GM18505 (cell line): ENCODE results near the gene KSR2.
"Not testable (repeated sequence)": the region's sequence is repeated elsewhere in the genome, so short reads cannot be mapped to it uniquely, and the experiment has no call there.

Experiments used
- ATAC-seq: cut with Tn5 transposase; IDR thresholded peaks from one replicate; pipeline ENCODE4 v1.9.1; 2021; ENCODE audit not compliant: unreplicated experiment
- POLR2A ChIP-seq: IDR thresholded peaks from 4 replicates; pipeline ENCODE4 v1.6.1; 2011; ENCODE audit warnings: borderline replicate concordance; ENCODE audit not compliant: insufficient read depth, insufficient read length; ENCODE audit errors: extremely low read depth

KSR2 gene

DNA sequence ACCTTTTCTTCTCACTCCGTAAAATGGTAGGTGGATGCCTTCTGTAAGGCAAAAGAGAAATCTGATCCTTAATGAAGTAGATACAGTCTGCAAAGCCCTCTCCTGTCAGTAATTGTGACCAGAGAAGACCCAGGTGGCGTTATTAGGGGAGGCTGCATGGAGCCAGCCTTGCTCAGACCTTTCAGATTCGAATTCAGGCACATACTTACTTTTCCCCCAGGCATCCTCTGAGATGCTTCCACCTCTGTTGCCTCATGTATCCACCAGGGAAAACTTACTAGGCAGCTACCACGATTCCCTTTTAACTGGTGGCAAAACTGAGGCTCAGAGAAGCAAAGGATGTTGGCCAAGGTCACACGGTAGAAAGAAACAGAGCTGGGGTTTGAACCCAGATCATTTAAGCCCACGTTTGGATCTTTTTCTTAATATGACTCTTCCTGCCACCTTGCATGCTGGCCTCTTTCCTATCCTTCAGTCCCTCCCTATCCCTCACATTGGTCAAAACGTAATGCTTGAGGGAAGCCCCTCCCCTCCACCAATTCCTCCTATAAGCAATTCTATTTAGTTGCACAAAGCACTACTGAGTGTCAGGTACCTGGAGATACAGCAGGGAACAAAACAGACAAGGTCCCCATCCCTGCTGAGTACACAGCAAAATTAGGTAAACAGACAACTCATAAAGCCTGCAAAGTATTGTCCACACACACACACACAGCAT, 179.4 kb downstream of the KSR2 start:
- no peak for TF ChIP-seq POLR2A
- no peak for ATAC-seq

- TF ChIP-seq POLR2A: no peak
- no peak for ATAC-seq
Observed at GRCh38 chr12:117778656-117779055, 190.1 kb downstream of the KSR2 start.

DNA sequence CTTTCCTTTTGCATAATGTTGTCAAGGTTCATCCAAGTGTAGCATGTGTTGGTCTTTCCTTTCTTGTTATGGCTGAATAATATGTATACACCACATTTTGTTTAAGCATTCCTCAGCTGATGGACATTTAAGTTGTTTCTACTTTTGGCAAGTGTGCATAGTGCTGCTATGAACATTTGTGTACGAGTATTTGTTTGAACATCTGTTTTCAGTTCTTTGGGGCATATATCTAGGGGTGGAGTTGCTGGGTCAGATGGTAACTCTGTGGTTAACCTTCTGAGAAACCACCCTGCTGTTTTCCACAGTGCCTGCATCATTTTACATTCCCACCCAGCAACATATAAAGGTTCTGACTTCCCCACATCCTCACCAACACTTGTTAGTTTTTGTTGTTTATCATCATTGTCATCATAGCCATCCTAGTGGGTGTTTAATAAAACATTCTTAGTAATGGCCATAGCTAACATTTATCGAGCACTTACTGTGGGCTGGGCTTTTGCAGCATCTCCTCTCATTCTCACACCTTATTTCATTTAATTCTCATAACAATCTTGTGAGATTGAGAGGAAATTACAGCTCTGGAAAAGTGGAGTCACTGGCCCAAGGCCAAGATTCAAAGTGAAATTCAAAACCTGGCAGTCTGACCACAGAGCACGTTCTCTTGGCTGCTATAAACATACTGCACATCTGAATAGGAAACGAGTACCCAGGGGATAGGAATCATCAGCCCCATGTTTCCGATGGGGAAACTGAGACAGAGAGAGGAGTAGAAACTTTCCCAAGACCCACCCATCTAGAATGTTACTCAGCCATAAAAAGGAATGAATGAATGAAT, 193.6 kb downstream of the KSR2 start:
- no peak for ATAC-seq
- no peak for TF ChIP-seq POLR2A

GRCh38 chr12:117768860-117769259, 199.9 kb downstream of the KSR2 start:
- ATAC-seq: no peak
- TF ChIP-seq POLR2A: no peak

DNA sequence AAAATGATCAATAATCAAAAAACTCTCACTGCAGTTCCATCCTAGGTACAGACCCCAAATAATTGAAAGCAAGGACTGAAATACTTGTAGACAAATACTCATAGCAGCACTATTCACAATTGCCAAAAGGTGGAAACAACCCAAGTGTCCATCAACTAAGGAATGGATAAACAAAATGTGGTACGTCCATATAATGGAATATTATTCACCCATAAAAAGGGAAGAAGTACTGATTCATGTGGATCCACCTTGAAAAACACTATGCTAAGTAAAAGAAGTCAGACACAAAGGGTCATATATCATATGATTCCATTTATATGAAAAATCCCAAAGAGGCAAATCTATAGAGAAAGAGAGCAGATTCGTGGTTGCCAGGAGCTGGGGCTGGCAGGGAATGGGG, 202.8 kb downstream of the KSR2 start:
- ATAC-seq: no peak
- no peak for TF ChIP-seq POLR2A

- ATAC-seq: no peak
- no peak for TF ChIP-seq POLR2A
Observed at GRCh38 chr12:117762143-117762542, 206.6 kb downstream of the KSR2 start.

- ATAC-seq: no peak
- TF ChIP-seq POLR2A: no peak
Observed at GRCh38 chr12:117761528-117762100, 207.2 kb downstream of the KSR2 start.

GRCh38 chr12:117760990-117761389, 207.8 kb downstream of the KSR2 start:
- no peak for TF ChIP-seq POLR2A
- ATAC-seq: no peak

- TF ChIP-seq POLR2A: no peak
- no peak for ATAC-seq
Observed at GRCh38 chr12:117750657-117751056, 218.1 kb downstream of the KSR2 start.

DNA sequence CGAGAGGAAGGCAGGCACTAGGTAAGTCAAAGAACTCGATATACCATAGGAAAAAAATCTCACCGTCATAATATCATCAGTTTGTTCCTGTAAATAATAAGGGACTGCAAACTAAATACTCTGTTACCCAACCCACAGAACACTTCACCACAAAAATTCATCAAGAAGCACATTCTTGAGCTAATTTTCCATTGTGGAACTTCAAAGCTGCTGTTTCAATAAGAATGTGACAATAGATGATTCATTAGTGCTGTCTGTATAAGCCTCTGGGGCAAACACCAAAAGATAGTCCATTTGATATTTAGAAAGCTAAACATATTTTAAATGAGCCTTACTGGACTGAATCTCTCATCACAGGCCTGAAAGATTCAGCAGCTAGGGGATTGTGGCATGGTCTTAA, 219.4 kb downstream of the KSR2 start:
- ATAC-seq: no peak
- no peak for TF ChIP-seq POLR2A

GRCh38 chr12:117746358-117746757, 222.4 kb downstream of the KSR2 start:
- ATAC-seq: not testable (repeated sequence)

DNA sequence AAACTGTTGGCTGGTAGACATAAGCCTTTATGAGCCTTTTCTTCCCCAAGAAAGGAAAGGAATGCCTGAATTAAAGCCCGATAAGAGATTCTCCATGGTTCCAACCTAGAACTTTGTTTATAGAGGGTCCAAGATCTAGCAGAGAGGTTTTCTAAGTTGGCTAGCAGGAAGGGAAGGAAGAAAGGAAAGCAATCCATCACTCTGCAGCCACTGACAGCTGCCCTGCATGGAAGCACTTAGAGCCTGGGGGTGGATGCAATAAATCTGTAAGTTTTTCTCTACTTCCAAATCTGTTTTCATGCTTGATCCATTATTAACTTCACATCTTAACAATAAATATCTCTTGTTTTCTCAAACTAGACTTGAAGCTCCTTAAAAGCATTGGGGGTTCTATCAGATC, 224.4 kb downstream of the KSR2 start:
- ATAC-seq: no peak

DNA sequence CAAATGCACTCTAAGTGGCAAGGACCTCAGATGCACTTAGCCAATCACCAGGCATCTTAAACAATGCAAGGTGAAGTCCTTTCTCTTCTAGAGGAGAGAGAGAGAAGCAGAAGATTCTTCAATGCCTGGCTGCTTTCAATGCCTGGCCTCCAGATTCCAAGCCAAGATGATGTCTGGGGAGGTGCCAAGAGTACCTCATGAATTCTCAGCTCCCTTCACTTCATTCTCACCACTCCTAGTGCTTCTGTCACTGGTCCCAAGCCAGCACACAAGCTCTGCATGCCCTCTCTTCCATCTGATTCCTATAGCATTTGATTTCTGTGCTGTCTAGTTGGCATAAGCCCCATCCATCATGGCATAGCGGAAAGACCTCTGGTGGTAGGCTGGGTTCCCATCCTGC, 225.0 kb downstream of the KSR2 start:
- ATAC-seq: no peak
- no peak for TF ChIP-seq POLR2A

More for the DNA sequence above, 224.4 kb downstream of the KSR2 start:
- TF ChIP-seq POLR2A: no peak

GRCh38 chr12:117742721-117743120, 226.1 kb downstream of the KSR2 start:
- TF ChIP-seq POLR2A: no peak
- no peak for ATAC-seq
